Activated naive CD8-positive, alpha-beta T cell treated with anti-CD3 and anti-CD28 coated beads for 36 hours (primary cell): ENCODE results near the gene IFITM1. TPM values are rescaled to one million over a fixed set of nuclear protein-coding genes. Genes with fewer than 3 reads are reported as not detected.

Experiments used
- DNase-seq: peaks from one replicate; pipeline ENCODE4 v3.0.0; 2021
- H3K27ac Mint-ChIP-seq: one replicate; pipeline ENCODE4 v1.8.0; 2022; ENCODE audit warnings: mild to moderate bottlenecking, moderate library complexity, mixed read lengths
- H3K27me3 Mint-ChIP-seq: one replicate; pipeline ENCODE4 v1.8.0; 2022; ENCODE audit warnings: mild to moderate bottlenecking, mixed read lengths
- H3K36me3 Mint-ChIP-seq: one replicate; pipeline ENCODE4 v1.8.0; 2021; ENCODE audit warnings: mild to moderate bottlenecking, mixed read lengths
- H3K4me1 Mint-ChIP-seq: one replicate; pipeline ENCODE4 v1.8.0; 2021; ENCODE audit warnings: mixed read lengths
- H3K4me3 Mint-ChIP-seq: one replicate; pipeline ENCODE4 v1.8.0; 2022; ENCODE audit warnings: mild to moderate bottlenecking, moderate library complexity, mixed read lengths
- H3K9me3 Mint-ChIP-seq: one replicate; pipeline ENCODE4 v1.8.0; 2022; ENCODE audit warnings: mixed read lengths
- total RNA-seq, 2 experiments: library from RNA; stranded (reverse); gene quantifications; one replicate each; pipeline ENCODE4 v1.2.3, GENCODE V29; 2021

IFITM1 gene
- total RNA-seq, 2 experiments from 2014 or later: 345 to 356 TPM

- peak; percentile 72 for DNase-seq
- Mint-ChIP-seq H3K4me3 (peak within 1 kb of the TSS; percentile 98), H3K27me3 (peaks cover 12% of the 10 kb centered on the region), H3K4me1 (peaks cover 51% of the 10 kb centered on the region), H3K36me3 (peaks cover 33% of the 10 kb centered on the region), H3K27ac (peak within 1 kb of the TSS; percentile 98), H3K9me3 (no peaks in the 10 kb centered on the region)
Observed at GRCh38 chr11:288478-289397, 25.1 kb upstream of the IFITM1 start, which contains the start of gene PGGHG. PGGHG (plus strand) TSS chr11:289126; CDS start chr11:289817, 691 bp downstream.

- peaks cover 49% of the 10 kb centered on the region for H3K4me1 Mint-ChIP-seq
Observed at GRCh38 chr11:289398-289711, 24.5 kb upstream of the IFITM1 start.

GRCh38 chr11:289712-290620 is 23.9 kb upstream of the IFITM1 start:
- H3K36me3 Mint-ChIP-seq: peaks cover 34% of the 10 kb centered on the region
- H3K4me1 Mint-ChIP-seq: peaks cover 47% of the 10 kb centered on the region
- H3K27ac Mint-ChIP-seq: peak overlapping the region; percentile 91
- H3K9me3 Mint-ChIP-seq: no peaks in the 10 kb centered on the region
- peak overlapping the region; percentile 85 for H3K4me3 Mint-ChIP-seq
- peaks cover 12% of the 10 kb centered on the region for H3K27me3 Mint-ChIP-seq
- DNase-seq: peak; percentile 44

More at GRCh38 chr11:289398-289711, 24.5 kb upstream of the IFITM1 start:
- no peaks in the 10 kb centered on the region for H3K9me3 Mint-ChIP-seq
- peaks cover 12% of the 10 kb centered on the region for H3K27me3 Mint-ChIP-seq
- H3K4me3 Mint-ChIP-seq: peak overlapping the region; percentile 85
- peaks cover 33% of the 10 kb centered on the region for H3K36me3 Mint-ChIP-seq
- peak overlapping the region; percentile 91 for H3K27ac Mint-ChIP-seq
- DNase-seq: peak; percentile 32

DNA sequence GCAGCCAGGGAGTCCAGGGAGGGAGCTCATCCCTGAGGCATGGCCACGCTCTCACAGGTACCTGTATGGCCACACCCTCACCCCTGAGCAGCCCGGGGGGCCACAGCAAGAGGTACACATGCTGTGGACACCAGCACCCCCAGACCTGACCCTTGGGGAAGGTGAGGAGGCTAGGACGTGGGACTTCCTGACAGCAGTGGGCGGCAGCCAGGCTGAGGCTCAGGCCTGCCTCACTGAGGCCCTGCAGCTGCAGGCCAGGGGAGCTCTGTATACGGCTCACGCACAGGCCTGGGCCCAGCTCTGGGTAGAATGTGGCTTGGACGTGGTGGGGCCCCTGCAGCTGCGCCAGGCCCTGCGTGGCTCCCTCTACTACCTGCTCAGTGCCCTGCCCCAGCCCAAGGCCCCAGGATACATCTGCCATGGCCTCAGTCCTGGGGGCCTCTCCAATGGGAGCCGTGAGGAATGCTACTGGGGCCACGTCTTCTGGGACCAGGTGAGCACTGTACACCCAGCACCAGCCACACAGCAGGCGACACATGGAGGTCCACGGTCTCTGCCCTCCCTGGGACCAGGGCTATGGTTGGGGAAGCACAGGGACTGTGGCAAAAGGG is 23.1 kb upstream of the IFITM1 start:
- H3K27me3 Mint-ChIP-seq: peaks cover 12% of the 10 kb centered on the region
- H3K4me3 Mint-ChIP-seq: peak overlapping the region; percentile 85
- peak overlapping the region; percentile 91 for H3K27ac Mint-ChIP-seq
- peaks cover 40% of the 10 kb centered on the region for H3K4me1 Mint-ChIP-seq
- peak; percentile 22 for DNase-seq
- no peaks in the 10 kb centered on the region for H3K9me3 Mint-ChIP-seq
- H3K36me3 Mint-ChIP-seq: peaks cover 34% of the 10 kb centered on the region

DNA sequence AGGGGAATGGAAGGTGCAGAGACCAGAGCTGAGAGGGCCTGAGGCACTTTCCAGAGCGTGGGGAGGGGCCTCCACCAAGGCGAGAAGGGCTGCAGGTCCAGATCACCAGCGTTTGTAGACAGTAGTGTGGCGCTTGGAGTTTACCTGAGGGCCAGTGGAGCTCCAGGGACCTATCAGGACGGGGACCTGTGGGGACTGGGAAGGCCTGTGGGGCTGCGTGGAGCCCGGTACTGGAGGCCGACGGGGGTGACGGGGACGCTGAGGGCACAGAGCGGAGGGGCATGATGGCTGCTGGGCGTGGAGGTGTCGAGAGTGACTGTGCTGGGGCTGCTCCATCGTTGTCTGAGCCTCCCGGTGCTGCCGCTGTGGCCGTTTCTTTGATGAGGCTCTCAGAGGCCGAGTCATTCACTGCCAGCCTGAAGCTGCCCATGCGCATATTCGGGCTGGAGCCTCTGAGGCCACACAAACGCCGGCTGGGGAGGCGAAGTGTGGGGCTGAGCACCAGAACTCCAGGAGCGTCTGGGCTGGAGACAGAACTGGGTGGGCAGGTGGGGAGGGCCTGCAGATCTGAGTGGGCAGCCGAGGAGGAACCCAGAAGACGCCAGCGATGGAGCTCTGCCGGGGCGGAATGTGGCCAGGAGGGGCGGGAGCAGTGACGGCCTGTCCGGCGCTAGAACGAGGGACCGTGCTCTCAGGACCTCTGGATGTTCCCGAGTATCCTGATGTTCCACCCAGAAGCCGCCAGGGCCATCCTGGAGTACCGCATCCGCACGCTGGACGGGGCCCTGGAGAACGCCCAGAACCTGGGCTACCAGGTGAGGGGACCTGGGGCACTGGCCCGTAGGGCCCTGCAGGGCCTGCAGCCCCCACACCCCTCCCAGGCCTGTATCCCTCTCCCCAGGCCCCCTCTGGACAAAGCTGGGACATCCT is 22.3 kb upstream of the IFITM1 start:
- Mint-ChIP-seq H3K4me1 (peaks cover 32% of the 10 kb centered on the region), H3K36me3 (peaks cover 34% of the 10 kb centered on the region), H3K4me3 (peak overlapping the region; percentile 85), H3K27me3 (peaks cover 12% of the 10 kb centered on the region), H3K9me3 (no peaks in the 10 kb centered on the region), H3K27ac (peak overlapping the region; percentile 91)
- peak; percentile 6 for DNase-seq

DNA sequence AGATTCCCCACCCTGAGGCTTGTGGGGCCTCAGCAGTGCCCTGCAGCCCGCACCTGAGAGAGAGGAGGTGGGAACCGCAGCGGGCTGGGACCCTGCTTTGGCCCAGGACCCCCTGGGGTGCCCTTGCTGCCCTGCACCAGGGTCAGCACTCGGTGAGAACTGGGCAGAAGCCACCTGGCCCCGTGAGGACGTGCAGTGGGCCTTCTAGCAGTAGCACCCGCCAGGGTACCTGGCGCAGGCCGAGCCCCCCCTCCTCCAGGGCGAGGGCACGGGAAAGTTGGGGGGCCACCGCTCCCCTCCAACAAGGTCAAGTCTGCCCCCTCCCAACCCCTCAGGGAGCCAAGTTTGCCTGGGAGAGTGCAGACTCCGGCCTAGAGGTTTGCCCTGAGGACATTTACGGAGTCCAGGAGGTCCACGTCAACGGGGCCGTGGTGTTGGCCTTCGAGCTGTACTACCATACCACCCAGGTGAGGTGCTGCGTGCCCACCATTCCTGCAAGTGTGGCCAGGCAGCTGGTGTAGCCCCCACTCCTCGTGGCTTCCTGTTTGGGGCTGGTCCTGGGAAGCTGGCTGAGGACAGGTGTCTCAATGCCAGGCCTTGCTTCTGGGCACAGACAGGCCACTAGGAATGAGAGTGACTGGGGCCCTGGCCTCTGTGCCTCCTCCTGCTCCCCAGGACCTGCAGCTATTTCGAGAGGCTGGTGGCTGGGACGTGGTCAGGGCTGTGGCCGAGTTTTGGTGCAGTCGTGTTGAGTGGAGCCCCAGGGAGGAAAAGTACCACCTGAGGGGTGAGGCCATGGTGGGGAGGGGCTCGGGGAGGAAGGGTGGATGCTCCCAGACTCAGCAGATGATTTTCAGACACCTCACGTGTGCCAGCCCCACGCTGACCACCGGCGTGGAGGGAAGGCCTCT is 21.4 kb upstream of the IFITM1 start:
- peak overlapping the region; percentile 34 for H3K27ac Mint-ChIP-seq
- peaks cover 31% of the 10 kb centered on the region for H3K4me1 Mint-ChIP-seq
- peak overlapping the region; percentile 25 for H3K4me3 Mint-ChIP-seq
- H3K36me3 Mint-ChIP-seq: peaks cover 34% of the 10 kb centered on the region
- H3K9me3 Mint-ChIP-seq: no peaks in the 10 kb centered on the region
- peak; percentile 2 for DNase-seq
- H3K27me3 Mint-ChIP-seq: peaks cover 9% of the 10 kb centered on the region

GRCh38 chr11:293271-293851 is 20.5 kb upstream of the IFITM1 start:
- Mint-ChIP-seq H3K4me1 (peaks cover 32% of the 10 kb centered on the region), H3K4me3 (no peak overlapping the region), H3K9me3 (no peaks in the 10 kb centered on the region), H3K27me3 (peaks cover 4% of the 10 kb centered on the region), H3K27ac (no peak overlapping the region), H3K36me3 (peaks cover 26% of the 10 kb centered on the region)
- DNase-seq: no peak

DNA sequence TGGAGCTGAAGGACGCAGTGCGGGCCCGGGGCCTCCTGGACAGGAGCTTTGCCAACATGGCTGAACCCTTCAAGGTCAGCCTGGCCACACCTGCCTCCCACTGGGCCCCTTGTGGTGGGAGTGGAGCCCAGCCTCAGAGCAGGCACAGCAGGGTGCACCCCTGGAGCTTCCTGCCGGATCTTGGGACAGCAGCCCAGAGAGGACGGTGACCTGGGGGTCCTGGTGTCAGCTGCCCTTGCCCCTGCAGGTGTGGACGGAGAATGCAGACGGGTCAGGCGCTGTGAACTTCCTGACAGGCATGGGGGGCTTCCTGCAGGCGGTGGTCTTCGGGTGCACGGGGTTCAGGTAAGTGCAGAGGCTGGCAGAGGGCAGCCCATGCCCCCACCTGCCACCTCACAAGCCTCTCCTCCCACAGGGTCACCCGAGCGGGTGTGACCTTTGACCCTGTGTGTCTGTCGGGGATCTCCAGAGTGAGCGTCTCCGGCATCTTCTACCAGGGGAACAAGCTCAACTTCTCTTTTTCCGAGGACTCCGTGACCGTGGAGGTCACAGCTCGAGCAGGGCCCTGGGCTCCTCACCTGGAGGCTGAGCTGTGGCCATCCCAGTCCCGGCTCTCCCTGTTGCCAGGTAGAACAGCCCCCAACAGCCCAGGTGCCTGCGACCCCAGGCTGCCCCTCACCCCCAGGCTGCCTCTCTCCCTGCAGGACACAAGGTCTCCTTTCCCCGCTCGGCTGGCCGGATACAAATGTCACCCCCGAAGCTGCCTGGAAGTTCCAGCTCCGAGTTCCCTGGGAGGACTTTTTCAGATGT is 19.8 kb upstream of the IFITM1 start:
- Mint-ChIP-seq H3K4me1 (peaks cover 36% of the 10 kb centered on the region), H3K9me3 (no peaks in the 10 kb centered on the region), H3K27ac (peak overlapping the region; percentile 54), H3K36me3 (peaks cover 26% of the 10 kb centered on the region), H3K27me3 (peaks cover 4% of the 10 kb centered on the region), H3K4me3 (no peak overlapping the region)
- DNase-seq: peak; percentile 2

DNA sequence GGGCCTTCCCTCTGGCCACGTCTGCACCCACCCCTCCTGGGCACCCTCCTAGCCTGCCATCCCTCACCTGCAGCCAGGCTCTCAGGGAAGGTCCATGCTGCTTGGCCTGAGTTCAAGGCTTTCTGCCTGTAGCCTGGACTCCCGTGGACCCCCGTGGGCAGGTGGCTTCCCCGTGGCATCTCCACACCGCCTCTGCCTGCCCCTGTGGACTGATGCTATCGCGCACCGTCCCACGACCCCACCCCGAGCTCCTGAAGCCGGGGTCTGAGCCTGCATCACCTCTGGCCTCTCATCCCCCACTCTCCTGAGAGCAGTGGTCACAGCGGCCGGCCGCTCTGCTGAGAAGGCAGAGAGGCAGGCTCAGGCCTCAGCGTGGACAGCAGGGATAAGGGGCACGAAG is 19.1 kb upstream of the IFITM1 start:
- Mint-ChIP-seq H3K4me1 (peaks cover 36% of the 10 kb centered on the region), H3K4me3 (no peak overlapping the region), H3K36me3 (peaks cover 21% of the 10 kb centered on the region), H3K27me3 (peaks cover 4% of the 10 kb centered on the region), H3K27ac (no peak overlapping the region), H3K9me3 (no peaks in the 10 kb centered on the region)
- peak; percentile 1 for DNase-seq

- Mint-ChIP-seq H3K36me3 (peaks cover 14% of the 10 kb centered on the region), H3K4me1 (peaks cover 39% of the 10 kb centered on the region), H3K4me3 (no peak overlapping the region), H3K27ac (no peak overlapping the region), H3K9me3 (no peaks in the 10 kb centered on the region), H3K27me3 (peaks cover 10% of the 10 kb centered on the region)
- peak; percentile 16 for DNase-seq
Observed at GRCh38 chr11:295351-296170, 18.3 kb upstream of the IFITM1 start.

GRCh38 chr11:296171-297050 is 17.4 kb upstream of the IFITM1 start:
- no peak overlapping the region for H3K4me3 Mint-ChIP-seq

More at GRCh38 chr11:296171-297050, 17.4 kb upstream of the IFITM1 start:
- DNase-seq: peak; percentile 10
- Mint-ChIP-seq H3K36me3 (peaks cover 9% of the 10 kb centered on the region), H3K4me1 (peaks cover 38% of the 10 kb centered on the region), H3K27ac (peak overlapping the region; percentile 89), H3K9me3 (no peaks in the 10 kb centered on the region), H3K27me3 (peaks cover 14% of the 10 kb centered on the region)
